Kidney tubule cell (primary cell): ENCODE data around the gene BCAT1.
"Not testable (repeated sequence)": the region's sequence is repeated elsewhere in the genome, so short reads cannot be mapped to it uniquely, and the experiment has no call there.

Source experiments
- DNase-seq: peaks from one replicate; pipeline ENCODE4 v3.0.0-alpha.2; 2018; ENCODE audit warnings: low spot score

BCAT1 gene

DNA sequence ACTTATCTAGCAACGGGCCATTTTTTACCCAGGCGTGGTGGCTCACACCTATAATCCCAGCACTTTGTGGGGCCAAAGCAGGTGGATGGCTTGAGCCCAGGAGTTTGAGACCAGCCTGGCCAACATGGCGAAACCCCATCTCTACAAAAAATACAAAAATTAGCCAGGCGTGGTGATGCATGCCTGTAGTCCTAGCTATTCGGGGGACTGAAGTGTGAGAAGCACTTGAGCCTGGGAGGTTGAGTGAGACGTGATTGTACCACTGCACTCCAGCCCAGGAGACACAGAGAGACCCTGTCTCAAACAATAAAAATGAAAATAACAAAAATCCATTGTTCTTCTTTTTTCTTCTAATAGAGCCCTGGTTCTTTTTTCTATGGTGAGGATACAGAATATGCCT, 7.5 kb upstream of the BCAT1 start:
- not testable (repeated sequence) for DNase-seq

DNA sequence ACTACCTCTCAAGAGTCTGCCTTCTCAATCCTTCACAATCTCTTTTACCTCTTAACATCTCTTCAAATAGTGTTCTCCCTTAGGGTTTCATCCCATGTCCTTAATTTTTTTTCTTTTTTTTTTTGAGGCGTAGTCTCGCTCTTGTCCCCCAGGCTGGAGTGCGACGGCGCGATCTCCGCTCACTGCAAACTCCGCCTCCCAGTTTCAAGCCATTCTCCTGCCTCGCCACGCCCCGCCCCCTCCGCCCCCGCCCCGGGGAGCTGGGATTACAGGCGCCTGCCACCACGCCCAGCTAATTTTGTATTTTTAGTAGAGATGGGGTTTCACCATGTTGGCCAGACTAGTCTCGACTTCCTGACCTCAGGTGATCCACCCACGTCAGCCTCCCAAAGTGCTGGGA, 7.0 kb upstream of the BCAT1 start:
- DNase-seq, result no peak

DNA sequence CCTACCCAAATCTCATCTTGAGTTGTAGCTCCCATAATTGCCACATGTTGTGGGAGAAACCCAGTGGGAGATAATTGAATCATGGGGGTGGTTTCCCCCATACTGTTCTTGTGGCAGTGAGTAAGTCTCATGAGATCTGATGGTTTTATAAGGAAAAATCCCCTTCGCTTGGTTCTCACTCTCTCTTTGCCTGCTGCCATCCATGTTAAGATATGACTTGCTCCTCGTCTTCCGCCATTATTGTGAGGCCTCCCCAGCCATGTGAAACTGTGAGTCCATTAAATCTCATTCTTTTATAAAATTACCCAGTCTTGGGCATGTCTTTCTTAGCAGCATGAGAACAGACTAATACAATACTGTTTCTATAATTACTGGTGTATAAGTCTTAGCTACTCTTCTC, 6.5 kb upstream of the BCAT1 start:
- DNase-seq, result no peak

DNA sequence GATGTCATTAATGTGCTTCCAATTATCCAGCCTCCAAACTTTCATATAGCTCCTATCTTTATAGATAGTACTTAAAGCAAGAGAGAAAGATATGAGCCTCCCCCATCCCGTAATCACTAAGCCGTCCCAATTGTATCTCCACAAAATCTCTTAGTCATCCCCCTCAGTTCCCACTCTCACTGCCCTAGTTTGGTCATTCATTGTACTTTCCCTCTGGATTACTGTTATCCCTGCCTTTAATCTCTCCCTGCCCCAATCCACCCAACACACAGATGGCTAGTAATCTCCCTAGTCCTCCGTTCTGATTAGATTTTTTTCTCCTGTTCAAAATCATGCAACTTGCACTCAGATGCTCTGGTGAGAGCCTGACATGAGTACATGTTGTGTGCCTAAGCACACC, 5.4 kb upstream of the BCAT1 start:
- no peak for DNase-seq

DNA sequence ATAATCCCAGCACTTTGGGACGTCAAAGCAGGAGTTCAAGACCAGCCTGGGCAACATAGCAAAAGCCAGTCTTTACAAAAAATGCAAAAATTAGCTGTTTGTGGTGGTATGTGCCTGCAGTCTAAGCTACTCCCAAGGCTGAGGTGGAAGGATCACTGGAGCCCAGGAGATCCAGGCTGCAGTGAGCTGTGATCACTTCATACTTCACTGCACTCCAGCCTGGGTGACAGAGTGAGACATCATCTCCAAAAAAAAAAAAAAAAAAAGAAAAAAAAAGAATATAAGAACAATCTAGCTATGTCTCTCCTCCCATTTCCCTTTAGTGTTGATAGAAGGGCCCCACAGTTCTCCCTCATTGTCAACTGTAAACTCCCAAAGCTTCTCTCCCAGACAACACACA, 3.5 kb upstream of the BCAT1 start:
- DNase-seq, result peak; percentile 58

DNA sequence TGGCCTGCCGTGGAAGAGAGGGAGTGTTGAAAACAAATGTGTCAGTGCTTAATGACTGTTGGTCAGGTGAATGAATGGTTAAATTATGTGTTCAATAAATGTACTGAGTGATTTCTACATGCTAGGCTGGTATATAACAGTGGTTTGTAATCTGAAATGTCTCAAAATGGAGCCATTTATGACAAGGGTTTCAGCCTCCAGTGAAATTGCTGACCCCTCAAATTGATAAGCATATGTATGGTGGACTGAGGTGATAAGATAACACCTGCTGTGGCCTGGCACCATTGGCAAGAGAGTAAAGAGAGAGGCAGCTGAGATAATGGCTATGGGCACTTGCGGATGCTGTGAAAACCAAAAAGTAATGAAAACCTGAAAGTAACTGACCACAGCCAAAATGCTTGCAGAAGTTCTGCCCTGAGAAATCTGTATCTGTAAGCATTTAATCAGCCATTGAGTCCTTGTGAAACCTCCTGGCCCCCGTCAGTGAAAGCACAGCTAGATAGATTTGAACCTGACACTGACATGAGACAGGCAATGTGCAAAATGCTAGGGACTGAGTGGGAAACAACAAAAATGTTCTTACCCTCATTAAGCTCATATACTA, 1.4 kb upstream of the BCAT1 start:
- DNase-seq, result no peak

DNA sequence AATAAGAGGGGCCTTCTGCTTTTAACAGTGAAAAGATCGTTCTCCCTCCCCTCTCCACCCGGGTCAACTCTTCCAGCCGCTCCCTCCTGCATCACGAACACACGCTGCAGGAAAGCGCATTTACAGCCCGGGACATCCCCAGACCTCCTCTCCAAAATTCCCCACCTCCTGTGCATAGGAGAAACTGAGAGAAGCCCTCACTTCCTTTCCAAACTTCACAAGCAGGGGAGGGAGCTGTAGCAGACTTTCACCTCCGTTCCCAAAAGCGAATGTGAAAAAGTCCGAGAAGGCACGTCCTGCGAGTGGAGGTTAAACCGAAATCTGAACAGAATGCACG, 513 bp downstream of the BCAT1 start:
- DNase-seq, result peak; percentile 35

DNA sequence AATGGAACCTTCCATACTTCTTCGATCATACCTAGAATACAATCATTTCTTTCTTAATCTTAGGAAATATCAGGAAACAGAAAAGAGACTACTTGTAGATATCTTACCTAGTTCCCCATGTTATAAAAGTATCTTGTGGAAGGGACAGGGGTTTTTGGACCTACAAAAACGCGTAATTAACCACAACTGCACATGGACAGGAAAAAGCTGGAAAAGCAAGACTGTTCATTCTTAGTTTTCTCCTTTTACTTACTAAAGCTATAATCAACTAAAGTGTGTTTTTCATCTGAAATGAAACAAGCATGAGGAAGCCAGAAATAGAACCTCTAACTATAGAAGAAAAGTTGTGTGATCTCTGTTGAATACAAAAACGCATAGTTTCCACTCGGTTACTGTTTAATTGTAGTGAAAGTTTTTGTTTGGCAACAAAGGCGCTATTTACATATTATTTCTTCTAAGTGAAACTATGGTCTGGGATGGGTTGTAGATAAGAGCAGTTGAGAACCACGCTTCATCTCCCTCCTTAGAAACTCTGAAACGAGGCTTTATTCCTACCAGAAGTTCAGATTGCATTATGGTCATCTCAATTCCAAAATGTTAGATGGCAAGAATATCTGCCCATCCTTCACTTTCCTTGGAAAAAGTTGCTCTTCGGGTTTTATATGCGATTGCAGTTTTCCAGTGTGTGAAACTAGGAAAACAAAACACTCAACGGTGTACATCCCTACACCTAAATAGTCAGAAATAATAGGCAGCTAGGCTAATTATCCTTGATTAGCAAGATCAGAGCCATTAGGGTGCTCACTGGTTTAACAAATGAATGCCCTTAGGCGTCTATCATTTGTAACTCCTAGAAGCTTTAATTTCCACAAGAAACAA, 1.1 kb downstream of the BCAT1 start:
- DNase-seq, result no peak

DNA sequence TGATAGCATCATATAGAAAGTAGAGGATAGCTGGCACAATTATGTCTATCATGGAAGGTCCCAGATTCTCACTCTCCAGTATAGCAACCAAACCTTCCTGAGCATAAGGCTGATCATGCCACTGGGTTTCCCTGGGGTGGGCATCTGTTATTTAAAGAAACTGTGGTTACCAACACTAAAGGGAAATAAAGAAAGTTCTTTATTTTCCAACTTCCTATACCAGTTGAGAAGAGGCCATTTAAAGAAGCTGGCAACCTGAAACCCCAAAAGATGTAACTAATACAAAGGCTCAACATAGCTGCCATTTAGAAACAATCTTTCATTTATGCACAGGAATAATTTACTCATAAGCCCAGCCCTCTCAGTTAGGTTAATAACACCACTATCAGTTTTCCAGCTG, 3.1 kb downstream of the BCAT1 start:
- no peak for DNase-seq

DNA sequence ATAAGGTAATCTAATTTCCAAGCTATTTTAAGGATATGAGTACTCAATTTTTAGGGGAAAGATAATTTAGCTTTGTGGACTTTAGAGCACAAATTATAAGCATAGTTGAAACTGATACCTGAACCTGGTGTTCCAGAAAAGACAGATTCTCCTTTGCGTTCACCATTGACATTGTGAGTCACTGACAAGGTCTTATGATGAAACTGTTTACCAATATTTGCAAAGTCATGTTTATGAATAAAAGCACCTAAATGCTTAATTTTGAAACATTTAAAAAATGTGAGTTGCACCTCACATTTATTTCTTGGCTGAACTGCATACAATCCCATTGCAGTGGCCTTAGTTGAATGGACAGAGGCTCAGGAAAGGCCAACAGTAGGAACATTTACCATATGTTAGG, 3.9 kb downstream of the BCAT1 start:
- no peak for DNase-seq

DNA sequence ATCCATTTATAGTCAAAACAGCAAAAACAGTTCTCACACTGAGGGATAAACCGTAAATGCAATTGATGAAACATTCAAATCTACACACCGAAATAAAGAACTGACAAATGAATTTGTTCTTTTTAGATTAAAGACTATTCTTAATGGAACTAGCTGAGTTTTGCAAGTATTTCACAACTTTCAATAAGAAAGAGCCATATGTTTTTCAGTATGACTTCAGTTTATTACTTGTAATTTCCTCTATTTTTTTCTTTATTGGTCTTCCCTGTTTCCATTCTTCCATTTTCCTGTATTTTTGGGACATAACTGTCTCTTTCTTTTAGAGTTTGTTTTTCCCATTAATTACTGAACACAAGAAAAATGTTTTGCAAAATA, 4.3 kb downstream of the BCAT1 start:
- DNase-seq, result no peak

DNA sequence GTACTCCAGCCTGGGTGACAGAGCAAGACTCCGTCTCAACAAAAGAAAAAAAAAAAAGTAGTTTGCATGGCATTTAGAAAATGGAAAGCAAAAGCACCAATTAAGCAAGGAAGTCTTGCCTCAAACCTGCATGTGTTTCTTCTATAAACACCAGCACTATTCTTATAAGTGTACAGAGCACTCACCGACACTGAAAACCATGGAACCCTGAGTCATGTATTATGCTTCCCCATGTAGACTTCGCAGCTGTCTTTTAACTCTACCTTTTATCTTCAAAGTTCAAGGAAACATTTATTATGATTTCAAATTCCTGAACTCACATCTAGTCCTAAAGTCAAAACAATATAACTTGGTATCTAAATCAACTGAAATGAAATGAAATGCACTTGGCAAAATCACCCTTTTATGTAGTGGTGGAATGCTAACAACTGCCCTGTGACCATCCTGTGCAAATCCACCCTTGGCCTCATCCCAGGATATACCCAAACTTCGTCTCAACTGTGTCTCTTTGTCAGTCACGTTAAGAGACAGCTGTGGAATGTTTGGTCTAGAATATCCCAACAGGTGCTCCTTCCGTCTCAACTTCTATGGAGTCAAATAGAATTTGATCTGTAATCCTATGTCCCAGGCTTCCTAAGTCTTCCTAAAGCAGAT, 4.8 kb downstream of the BCAT1 start:
- DNase-seq, result no peak

DNA sequence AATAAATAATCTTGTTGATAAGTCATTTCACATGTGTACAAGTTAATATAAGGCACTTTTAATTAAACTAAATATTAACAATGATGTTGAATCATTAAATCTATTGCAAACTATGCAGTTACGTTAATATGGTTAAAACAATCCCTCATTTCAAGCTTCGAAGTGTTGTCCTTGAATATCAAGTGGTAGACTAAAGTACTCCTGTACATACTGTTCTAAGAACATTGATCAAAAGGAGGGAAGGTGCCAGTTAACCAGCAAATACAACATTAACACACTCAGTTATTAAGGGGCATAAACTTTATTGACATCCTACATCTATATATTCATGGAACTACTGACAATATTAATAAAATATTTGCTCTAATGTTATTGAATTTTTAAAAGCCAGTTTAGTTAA, 8.7 kb downstream of the BCAT1 start:
- DNase-seq, result no peak

DNA sequence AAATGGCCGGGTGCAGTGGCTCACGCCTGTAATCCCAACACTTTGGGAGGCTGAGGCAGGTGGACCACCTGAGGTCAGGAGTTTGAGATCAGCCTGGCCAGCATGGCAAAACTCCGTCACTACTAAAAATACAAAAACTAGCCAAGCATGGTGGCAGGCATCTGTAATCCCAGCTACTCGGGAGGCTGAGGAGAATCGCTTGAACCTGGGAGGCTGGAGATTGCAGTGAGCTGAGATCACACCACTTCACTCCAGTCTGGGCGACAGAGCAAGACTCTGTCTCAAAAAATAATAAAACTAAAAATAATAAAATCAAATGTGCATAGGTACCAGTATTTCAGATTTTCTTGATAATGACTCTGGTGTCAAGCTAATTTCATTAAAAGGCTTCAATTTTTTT, 9.3 kb downstream of the BCAT1 start:
- DNase-seq, result not testable (repeated sequence)

DNA sequence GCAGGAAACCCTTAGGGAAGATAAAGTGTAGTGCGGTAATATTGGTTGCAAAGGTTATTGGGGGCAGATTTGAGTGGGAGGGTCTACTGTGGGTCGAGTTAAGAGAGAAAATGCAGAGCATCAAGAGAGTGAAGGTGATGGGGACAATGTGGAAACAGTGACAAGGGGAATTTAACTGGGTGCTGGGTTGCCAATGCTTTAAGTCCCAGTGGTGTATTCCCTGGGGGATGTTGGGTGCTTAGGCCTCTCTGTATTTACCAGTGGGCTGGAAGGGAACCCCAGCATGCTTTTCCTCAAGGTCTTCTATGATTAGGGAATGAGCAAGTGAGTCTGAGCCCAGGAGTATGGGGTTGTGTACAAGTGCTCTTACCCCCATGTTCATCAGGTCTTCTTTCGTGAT, 10.6 kb downstream of the BCAT1 start:
- no peak for DNase-seq

DNA sequence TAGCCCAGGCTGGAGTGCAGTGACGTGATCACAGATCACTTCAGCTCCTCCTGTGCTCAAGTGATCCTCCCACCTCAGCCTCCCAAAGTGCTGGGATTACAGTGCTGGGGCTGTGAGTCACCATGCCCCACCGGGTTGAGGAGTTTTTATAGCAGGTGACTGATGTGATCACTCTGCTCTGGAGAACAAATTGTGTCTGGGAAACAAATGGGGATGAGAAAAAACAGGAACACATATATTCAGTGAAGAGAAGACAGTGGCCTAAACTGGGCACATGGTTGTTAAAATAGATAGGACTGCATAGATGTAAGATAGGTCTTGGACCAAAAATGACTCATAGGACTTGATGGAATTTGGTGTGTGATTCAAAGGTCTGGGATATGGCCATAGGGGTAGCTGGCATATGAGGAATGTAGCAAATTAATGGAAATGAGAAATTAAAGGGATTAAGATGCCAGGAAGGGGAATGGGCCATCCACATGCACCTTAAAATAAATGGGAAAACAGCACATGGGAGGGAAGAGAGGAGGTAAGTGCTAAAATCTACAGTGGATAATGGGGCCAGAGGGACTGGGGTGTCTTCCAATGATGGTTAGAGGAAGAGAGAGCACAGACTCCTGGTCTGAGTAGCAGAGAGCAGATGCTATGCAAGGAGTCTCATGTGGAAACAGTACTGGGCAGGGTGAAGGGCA, 11.2 kb downstream of the BCAT1 start:
- peak; percentile 53 for DNase-seq

DNA sequence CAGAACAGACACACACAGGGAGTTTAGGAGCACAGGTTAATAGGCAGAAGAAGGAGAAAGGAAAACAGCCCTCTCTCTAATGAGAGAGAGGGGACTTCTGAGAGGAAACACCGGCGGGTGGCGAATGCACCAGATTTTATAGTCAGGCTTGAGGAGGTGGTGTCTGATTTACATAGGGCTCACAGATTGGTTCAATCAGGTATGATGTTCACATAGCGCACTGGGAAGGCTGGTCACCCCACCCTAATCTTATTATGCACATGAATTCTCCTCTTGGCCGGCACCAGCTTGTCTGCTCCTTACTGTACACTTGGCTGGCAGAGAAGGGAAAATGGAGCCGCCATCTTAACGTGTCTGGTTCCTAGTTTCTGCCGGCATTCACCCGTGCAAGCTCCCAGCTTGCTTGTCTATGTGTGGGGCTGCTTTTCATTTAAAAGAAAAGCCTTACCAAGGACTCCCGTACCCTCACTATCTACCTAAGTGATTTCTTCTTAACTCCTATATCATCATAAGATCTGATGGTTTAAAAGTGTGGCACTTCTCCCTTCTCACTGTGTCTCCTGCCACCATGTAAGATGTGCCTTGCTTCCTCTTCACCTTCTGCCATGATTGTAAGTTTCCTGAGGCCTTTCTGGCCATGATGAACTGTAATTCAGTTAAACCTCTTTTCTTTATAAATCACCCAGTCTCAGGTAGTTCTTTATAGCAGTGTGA, 15.1 kb downstream of the BCAT1 start:
- no peak for DNase-seq

DNA sequence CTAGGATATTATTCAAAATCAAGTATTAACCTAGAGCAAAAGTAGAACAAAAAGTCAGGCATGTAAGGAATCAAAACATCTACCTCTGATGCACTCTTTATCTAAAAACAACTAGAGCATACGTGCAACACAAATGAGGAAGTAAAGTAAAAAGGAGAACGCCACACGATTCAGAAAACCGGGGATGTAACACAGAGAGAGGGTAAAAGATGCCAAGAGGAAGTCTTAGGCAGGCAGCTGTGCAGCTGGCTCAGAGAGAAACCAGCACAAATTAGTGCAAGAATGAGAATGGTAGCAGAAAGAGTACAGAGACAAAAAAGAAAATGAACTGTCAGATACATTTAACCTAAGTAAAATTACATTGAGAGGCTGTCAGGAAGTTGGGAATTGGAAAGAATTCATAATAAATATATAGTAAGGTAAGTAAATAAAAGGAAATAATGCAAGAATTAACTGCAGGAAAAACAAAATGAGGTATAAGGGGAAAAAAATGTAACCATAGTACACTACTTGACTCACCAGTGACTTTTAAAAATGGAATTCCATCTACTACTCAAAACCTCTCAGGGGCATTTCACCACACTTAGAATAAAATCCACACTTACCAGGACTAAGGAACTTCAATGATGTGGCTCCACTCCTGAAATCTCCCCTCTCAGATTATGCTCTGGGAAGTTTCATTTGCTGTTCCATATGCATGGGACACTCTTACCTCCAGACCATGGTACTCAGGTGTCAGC, 17.1 kb downstream of the BCAT1 start:
- DNase-seq, result no peak

DNA sequence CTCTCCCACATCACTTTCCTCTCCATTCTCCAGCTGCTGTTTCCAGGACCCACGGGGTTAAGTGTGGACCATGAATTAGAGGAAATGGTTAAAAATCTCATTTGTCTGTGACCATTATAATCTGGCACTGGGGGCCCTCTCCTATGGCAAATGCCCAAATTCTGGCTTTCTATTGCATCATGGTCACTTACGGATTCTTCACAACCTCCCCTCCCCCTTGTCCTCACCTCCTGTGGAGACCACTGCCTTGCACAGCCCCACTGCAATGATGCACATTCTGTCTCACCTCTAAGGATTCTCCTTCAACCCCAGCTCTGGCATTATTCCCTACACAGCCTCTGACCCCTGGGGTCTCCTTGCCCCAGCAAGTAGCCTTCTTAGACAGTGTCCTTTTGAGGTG, 18.9 kb downstream of the BCAT1 start:
- no peak for DNase-seq

DNA sequence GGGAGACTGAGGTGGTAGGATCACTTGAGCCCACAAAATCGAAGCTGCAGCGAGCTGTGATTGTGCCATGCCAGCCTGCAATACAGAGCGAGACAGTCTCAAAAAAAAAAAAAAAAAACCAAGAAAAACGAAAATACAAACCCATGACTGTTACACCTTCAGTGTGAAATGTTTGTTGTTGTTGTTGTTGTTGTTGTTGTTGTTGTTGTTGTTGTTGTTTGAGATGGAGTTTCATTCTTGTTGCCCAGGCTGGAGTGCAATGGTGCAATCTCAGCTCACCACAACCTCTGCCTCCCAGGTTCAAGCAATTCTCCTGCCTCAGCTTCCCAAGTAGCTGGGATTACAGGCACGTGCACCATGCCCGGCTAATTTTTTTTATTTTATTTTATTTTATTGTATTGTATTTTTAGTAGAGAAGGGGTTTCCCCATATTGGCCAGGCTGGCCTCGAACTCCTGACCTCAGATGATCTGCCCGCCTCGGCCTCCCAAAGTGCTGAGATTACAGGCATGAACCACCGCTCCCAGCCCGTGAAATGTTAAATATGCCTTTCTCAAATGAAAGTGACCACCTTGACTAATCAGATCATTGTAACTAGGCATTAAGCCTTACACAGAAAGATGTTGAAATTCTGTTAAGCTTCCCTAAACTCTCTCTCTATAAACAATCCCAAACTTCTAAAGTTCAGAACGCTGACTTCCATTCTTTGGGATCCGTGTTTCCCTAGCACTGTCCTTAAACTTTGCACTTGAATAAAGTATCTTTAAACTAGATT, 20.2 kb downstream of the BCAT1 start:
- DNase-seq, result not testable (repeated sequence)

DNA sequence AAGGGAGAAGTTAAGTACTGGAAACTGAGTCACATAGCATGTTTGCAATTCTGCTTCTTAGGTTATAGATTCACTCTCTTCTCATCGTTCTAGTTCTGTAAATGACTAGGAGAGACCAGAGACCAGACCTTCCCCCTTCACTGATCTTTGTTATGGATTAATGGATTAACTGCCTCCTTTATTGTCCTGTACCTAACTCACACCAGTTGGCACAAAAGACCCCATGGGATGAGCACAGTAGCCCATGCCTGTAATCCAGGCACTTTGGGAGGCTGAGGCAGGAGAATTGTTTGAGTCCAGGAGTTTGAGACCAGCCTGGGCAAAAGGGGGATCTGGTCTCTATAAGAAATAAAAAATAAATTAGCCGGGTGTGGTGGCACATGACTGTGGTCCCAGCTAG, 20.8 kb downstream of the BCAT1 start:
- no peak for DNase-seq
